GM12875 (cell line): ENCODE results near the gene PCDHB2.
"Not testable (repeated sequence)": the region's sequence is repeated elsewhere in the genome, so short reads cannot be mapped to it uniquely, and the experiment has no call there.

Experiments
- H3K4me3 ChIP-seq: one replicate; pipeline ENCODE4 v1.5.1; 2011; ENCODE audit warnings: low read depth, low read length, control low read depth
- TF ChIP-seq, protein P1 (sequence below): IDR thresholded peaks from 2 replicates; pipeline ENCODE4 v1.5.1; 2011; ENCODE audit warnings: low read depth, mild to moderate bottlenecking, control low read depth, inconsistent platforms, low read length, moderate library complexity, borderline replicate concordance; ENCODE audit not compliant: insufficient read depth

Gene PCDHB2

GRCh38 chr5:141095263-141095641 is 837 bp downstream of the PCDHB2 start:
- H3K4me3 ChIP-seq = no peak overlapping the region
- TF ChIP-seq, protein P1, sequence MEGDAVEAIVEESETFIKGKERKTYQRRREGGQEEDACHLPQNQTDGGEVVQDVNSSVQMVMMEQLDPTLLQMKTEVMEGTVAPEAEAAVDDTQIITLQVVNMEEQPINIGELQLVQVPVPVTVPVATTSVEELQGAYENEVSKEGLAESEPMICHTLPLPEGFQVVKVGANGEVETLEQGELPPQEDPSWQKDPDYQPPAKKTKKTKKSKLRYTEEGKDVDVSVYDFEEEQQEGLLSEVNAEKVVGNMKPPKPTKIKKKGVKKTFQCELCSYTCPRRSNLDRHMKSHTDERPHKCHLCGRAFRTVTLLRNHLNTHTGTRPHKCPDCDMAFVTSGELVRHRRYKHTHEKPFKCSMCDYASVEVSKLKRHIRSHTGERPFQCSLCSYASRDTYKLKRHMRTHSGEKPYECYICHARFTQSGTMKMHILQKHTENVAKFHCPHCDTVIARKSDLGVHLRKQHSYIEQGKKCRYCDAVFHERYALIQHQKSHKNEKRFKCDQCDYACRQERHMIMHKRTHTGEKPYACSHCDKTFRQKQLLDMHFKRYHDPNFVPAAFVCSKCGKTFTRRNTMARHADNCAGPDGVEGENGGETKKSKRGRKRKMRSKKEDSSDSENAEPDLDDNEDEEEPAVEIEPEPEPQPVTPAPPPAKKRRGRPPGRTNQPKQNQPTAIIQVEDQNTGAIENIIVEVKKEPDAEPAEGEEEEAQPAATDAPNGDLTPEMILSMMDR = no peak

GRCh38 chr5:141096181-141096580 is 1.8 kb downstream of the PCDHB2 start:
- H3K4me3 ChIP-seq = not testable (repeated sequence)

DNA sequence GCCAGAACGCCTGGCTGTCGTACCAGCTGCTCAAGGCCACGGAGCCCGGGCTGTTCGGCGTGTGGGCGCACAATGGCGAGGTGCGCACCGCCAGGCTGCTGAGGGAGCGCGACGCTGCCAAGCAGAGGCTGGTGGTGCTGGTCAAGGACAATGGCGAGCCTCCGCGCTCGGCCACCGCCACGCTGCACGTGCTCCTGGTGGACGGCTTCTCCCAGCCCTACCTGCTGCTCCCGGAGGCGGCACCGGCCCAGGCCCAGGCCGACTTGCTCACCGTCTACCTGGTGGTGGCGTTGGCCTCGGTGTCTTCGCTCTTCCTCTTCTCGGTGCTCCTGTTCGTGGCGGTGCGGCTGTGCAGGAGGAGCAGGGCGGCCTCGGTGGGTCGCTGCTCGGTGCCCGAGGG is 2.2 kb downstream of the PCDHB2 start:
- H3K4me3 ChIP-seq = not testable (repeated sequence)

GRCh38 chr5:141100243-141100805 is 5.9 kb downstream of the PCDHB2 start, which contains the start of gene PCDHB3:
Gene PCDHB3, plus strand, starts transcription at chr5:141100473. Its CDS starts 177 bp downstream, at chr5:141100650.
- TF ChIP-seq, protein P1 = 0 out of 2 replicates have a peak, but pooled peaks have one; percentile 5
- no peak within 1 kb of the TSS for H3K4me3 ChIP-seq

GRCh38 chr5:141101059-141101458 is 6.6 kb downstream of the PCDHB2 start:
- TF ChIP-seq, protein P1 = no peak

DNA sequence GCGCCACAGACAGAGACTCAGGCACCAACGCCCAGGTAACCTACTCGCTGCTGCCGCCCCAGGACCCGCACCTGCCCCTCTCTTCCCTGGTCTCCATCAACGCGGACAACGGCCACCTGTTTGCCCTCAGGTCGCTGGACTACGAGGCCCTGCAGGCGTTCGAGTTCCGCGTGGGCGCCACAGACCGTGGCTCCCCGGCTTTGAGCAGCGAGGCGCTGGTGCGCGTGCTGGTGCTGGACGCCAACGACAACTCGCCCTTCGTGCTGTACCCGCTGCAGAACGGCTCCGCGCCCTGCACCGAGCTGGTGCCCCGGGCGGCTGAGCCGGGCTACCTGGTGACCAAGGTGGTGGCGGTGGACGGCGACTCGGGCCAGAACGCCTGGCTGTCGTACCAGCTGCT is 7.7 kb downstream of the PCDHB2 start:
- not testable (repeated sequence) for H3K4me3 ChIP-seq

More at GRCh38 chr5:141101059-141101458, 6.6 kb downstream of the PCDHB2 start:
- H3K4me3 ChIP-seq = no peak overlapping the region

DNA sequence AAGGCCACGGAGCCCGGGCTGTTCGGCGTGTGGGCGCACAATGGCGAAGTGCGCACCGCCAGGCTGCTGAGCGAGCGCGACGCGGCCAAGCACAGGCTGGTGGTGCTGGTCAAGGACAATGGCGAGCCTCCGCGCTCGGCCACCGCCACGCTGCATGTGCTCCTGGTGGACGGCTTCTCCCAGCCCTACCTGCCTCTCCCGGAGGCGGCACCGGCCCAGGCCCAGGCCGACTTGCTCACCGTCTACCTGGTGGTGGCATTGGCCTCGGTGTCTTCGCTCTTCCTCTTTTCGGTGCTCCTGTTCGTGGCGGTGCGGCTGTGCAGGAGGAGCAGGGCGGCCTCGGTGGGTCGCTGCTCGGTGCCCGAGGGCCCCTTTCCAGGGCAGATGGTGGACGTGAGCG is 8.1 kb downstream of the PCDHB2 start:
- not testable (repeated sequence) for H3K4me3 ChIP-seq

- TF ChIP-seq, protein P1 = no peak
- no peak overlapping the region for H3K4me3 ChIP-seq
These were observed 10.9 kb downstream of the PCDHB2 start for GRCh38 chr5:141105350-141105749.

GRCh38 chr5:141119250-141119649 is 24.8 kb downstream of the PCDHB2 start:
- TF ChIP-seq, protein P1 = no peak
- H3K4me3 ChIP-seq = no peak overlapping the region
